Endothelial cell of hepatic sinusoid (primary cell): ENCODE measurements around the gene GRIK4.

Experiments used
- in situ Hi-C: cut with HindIII; loops from 2 replicates; pipeline ENCODE4 v1.10.0; 2017; ENCODE audit warnings: low sequenced_read_pairs

The GRIK4 gene

GRCh38 chr11:120630122-120630521, 118.6 kb downstream of the GRIK4 start:
- in situ Hi-C loops: loop anchor here (5.0 kb wide), 1 partner anchor 67 kb away; no protein-coding TSS in a partner anchor

- in situ Hi-C loops: loop anchor here (5.0 kb wide), 1 partner anchor 65 kb away; no protein-coding TSS in a partner anchor
These were observed 121.0 kb downstream of the GRIK4 start for GRCh38 chr11:120632579-120632978.

GRCh38 chr11:120633616-120634393, 122.3 kb downstream of the GRIK4 start:
- in situ Hi-C loops: loop anchor here (5.0 kb wide), 1 partner anchor 63 kb away; no protein-coding TSS in a partner anchor

GRCh38 chr11:120634706-120635105, 123.2 kb downstream of the GRIK4 start:
- in situ Hi-C loops: loop anchor here (5.0 kb wide), 1 partner anchor 63 kb away; no protein-coding TSS in a partner anchor

DNA sequence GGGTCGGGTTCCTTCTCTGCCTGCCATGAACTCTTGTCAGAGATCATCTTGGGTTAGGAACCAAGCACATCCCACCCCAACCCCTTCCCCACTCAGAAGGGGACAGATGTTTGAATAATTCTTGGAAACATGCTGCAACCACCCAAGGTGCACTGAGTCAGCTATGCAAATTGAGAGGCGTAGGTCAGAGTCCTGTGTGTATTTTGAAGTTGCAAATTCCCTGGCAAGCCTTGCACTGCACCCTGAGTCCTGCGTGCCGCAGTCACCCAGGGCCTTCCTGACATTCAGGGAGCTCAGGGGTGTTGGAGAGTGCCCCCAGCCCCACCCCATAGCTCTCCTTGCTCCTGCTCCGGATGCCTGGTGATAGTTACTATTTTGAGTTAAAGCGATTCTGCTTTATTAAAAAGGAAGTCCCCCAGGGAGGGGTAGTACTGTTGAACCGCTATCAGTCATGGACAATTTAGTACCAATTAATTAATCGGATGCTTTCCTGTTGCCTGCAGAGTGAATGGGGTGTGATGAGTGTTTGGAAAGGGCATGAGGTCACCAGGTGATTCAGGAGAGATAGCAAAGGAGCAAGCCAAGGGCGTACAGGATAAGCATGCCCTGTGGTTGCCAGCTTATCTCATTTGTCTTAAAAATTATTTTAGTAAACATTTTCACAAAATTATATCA, 123.7 kb downstream of the GRIK4 start:
- in situ Hi-C loops: no loop called here

GRCh38 chr11:120637131-120637530, 125.6 kb downstream of the GRIK4 start:
- in situ Hi-C loops: no loop called here

DNA sequence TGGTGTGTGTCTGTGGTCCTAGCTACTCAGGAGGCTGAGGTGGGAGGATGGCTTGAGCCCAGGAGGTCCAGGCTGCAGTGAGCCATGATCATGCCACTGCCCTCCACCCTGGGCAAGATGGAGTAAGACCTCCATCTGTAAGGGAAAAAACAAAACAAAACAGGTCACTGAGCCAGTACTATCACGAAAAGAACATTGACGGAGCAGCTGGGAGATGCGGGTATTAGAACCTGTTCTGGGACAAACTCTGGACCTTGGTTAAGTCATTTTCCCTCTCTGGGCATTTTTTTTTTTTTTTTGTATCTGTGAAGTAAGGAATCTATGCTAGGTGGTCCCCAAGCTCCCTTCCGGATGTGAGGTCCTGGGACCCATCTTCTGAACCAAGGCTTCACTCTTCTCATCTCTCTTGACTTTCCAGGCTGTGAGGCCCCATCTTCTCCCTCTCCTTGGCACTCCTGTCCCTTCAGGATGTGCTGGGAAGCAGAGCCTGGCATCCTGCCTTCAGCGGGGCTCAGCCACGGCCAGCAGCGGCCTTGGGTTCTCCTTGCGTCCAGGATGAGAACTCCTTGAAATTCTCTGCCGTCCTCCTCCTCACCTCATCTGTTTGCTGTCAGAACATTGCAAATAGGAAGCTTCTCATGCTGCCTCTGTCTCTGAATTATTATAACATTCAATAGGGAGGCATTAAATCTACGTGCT, 130.8 kb downstream of the GRIK4 start:
- in situ Hi-C loops: no loop called here

GRCh38 chr11:120643284-120643683, 131.7 kb downstream of the GRIK4 start:
- in situ Hi-C loops: no loop called here

GRCh38 chr11:120645639-120646038, 134.1 kb downstream of the GRIK4 start:
- in situ Hi-C loops: no loop called here

- in situ Hi-C loops: no loop called here
These were observed 134.7 kb downstream of the GRIK4 start for GRCh38 chr11:120646206-120646605.

DNA sequence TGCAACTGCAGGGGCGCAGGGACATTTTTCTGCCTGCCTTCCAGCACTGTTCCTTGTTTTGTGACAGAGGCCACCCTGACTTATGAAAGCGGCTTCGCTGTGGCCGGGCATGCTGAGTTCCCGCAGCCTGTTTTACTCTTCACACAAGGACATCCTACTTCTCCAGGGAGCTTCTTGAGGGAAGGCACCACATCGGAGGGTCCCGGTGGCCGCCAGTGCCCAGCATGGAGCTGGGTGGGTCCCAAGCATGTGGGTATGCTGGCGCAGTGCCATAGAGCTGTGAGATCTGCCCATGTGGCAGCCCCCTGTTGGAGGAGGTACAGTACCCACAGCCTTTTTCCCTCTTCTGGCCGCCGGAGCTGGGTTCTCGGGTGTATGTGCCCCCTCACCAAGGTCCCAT, 136.1 kb downstream of the GRIK4 start:
- in situ Hi-C loops: no loop called here

DNA sequence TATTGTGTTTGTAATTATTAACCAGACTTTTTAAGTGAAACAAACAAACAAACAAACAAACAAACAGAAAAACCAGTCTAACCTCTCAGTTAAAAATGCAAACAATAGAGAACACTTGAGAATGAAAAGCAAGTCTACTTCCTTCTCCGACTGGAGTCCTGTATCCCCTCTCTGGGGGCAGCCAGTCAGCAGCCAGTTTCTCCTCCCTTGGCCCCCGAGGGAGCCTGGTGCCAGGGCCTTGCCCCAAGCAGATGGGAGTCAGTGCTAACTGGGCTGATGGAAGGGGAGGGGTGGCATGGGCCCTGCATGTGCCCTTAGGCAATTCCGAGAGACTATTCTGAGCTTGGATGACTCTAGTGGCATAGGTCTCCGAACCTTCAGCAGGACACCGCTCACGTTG, 137.2 kb downstream of the GRIK4 start:
- in situ Hi-C loops: no loop called here

GRCh38 chr11:120649316-120649715, 137.8 kb downstream of the GRIK4 start:
- in situ Hi-C loops: no loop called here

DNA sequence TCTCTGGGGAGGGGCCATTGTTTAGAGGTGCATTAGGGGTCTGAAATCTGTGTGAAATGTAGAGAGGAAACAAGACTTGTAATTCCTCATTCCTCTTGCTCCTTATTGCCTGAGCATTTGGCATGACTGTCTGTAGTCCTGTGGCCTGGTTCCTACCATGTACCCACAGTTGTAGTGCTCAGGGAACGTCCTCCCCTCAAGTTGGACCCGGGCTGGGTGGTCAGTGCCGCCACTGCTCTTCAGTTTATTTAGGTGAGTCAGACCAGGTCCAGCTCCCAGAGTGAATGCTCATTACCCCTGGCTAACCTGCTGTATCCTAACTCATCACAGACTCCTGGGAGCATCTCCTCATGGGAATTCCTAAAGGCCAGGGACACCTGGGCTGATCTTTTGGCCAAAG, 139.8 kb downstream of the GRIK4 start:
- in situ Hi-C loops: no loop called here

GRCh38 chr11:120651836-120652235, 140.3 kb downstream of the GRIK4 start:
- in situ Hi-C loops: no loop called here

DNA sequence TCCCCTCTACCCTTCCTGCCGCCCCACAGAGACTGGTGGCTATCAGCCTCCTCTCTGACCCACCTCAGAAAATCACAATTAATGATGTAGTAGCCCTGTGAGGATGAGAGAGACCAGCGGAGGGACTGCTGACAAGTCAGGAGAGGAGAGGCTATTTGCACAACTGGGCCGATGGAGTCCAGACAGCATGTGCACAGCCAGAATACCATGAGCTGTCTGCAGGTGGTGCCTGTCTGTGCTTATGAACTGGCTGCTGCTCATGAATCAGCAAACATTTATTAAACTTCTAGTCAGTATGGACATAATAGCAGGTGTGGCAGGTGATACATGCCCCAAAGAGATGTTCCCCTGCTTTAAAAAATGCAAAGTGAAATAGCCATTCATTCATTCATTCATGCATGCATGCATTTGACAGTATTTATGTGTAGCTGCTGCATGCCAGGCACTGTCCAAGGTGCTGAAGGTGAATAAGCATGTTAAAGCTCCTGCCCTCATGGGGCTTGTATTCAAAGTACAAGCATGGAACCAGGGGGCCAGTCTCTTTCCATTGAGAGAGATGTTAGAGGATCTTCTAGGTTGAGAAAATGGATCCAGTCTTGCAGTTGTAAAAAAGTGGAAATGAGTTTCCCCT, 141.3 kb downstream of the GRIK4 start:
- in situ Hi-C loops: no loop called here

DNA sequence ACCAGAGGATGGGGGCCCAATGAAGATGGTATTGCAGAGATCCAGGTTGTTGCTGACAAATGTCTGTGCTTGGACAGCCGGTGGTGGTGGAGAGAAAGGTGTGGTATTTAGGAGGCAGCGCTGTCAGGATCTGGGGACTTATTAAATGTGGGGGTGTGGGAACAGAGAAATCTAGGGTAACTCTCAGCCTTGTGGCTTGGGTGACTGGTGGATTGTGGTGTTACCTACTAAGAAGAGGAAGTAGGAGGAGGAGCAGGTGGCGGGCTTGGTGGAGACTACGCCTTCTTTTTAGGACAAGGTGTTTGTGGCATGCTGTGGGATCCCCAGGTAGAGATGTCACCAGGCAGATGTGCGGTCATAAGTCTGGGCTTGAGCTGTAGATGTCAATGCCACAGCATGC, 144.0 kb downstream of the GRIK4 start:
- in situ Hi-C loops: no loop called here

DNA sequence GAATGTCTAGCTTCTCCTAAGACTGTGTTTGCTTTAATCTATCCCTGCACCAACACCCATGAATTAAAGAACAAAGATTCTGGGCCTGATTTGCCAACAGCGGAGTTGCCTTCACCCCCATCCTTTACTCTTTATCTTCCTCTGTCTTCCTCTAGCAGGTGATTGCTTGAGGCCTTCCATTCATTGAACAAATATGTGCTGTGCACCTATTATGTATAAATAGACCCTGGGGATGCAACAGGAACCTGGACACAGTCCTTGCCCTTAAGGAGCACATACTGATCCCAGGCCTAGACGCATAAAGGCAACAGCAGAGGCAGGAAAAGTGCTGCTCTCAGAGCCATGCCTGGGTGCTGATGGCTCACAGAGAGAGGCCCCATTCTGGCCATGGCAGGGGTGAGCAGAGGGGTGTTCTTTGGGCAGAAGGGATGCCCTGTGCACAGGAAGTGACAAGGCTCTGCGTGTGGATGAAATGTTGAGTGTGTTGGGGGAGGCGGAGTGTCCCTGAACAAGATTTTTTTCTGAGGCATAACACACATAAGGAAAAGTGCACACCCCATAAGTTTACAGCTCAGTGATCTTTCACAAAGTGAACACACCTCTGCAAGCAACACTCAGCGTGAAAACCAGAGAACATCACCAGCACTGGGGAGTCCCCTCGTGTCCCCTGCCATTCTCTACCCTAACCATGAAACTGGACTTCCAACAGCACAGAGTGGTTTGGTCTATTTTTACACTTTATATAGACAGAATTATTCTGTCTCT, 145.9 kb downstream of the GRIK4 start:
- in situ Hi-C loops: no loop called here

GRCh38 chr11:120658071-120658423, 146.5 kb downstream of the GRIK4 start:
- in situ Hi-C loops: no loop called here

- in situ Hi-C loops: no loop called here
These were observed 147.5 kb downstream of the GRIK4 start for GRCh38 chr11:120659076-120659475.
